A549 treated with ZK216348 at 1 μM for 4 hours (cell line): ENCODE data around the gene ZC3H10. TPM values are rescaled to one million over a fixed set of nuclear protein-coding genes. Genes with fewer than 3 reads are reported as not detected.

Source experiments
- total RNA-seq: library from RNA; stranded (reverse); fragments of 200-300 nt; extraction: Qiagen RNA extraction; gene quantifications from 5 replicates; pipeline ENCODE4 v1.2.3, GENCODE V29; 2022; ENCODE audit warnings: low read depth

Gene ZC3H10, protein sequence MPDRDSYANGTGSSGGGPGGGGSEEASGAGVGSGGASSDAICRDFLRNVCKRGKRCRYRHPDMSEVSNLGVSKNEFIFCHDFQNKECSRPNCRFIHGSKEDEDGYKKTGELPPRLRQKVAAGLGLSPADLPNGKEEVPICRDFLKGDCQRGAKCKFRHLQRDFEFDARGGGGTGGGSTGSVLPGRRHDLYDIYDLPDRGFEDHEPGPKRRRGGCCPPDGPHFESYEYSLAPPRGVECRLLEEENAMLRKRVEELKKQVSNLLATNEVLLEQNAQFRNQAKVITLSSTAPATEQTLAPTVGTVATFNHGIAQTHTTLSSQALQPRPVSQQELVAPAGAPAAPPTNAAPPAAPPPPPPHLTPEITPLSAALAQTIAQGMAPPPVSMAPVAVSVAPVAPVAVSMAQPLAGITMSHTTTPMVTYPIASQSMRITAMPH
- total RNA-seq, result 1.9 to 4.3 TPM (median 3.3 TPM) in 5 replicates

DNA sequence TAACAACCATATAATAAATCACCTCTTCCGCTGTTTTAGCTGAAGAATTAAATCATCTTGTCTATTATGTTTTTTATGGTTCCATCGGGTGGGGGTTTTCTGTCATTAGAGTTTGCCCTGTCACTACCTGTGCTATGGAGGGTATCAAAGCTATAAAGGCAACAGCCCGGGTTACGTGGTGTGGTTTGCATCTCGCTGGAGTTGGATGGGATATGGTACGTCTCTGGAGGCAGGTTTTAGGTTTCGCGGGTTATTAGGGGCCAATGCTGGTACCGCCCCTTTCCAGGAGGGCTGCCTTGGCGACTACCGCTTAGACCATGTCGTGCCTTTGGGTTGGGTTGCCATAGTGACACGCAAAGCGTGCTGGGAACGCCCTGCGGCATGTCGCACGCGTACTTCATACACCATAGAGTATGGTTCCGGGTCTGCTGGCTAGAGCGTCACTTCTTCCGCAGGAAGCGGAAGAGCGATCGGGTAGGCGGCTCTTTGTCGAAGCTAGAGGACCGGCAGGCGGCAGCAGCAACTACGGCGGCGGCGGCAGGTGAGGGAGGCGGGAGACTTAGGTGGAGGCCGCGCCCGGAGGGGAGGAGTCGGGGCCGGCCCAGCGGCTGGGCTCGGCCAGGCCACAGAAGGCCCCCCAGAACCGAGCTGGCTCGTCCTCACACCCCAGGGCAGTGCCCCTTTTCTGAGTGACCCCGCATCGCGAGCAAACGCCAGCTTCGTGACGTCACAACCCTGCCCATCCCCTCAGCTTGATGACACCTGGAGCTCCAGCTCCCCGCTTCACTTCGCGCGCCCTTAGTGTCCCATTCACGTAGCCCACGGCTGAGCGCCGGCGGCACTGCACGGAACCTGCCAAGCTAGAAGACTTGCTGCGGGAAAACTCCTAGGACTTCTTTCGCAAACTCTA is at the start of gene ZC3H10:
Gene ZC3H10 (plus strand): TSS at position 489 of the 910 bp plus-strand sequence. CDS start 2,297 bp downstream, outside the sequence.

GRCh38 chr12:56079723-56080555 is 38.1 kb upstream of the ZC3H10 start, which contains the start of gene ERBB3:
TSS of gene ERBB3 (plus strand) at chr12:56080165. CDS start at chr12:56080301, 136 bp downstream.

GRCh38 chr12:56104109-56104814 is 13.8 kb upstream of the ZC3H10 start, which contains the start of gene PA2G4:
TSS of gene PA2G4 (plus strand) at chr12:56104559. CDS start at chr12:56104738, 179 bp downstream.

DNA sequence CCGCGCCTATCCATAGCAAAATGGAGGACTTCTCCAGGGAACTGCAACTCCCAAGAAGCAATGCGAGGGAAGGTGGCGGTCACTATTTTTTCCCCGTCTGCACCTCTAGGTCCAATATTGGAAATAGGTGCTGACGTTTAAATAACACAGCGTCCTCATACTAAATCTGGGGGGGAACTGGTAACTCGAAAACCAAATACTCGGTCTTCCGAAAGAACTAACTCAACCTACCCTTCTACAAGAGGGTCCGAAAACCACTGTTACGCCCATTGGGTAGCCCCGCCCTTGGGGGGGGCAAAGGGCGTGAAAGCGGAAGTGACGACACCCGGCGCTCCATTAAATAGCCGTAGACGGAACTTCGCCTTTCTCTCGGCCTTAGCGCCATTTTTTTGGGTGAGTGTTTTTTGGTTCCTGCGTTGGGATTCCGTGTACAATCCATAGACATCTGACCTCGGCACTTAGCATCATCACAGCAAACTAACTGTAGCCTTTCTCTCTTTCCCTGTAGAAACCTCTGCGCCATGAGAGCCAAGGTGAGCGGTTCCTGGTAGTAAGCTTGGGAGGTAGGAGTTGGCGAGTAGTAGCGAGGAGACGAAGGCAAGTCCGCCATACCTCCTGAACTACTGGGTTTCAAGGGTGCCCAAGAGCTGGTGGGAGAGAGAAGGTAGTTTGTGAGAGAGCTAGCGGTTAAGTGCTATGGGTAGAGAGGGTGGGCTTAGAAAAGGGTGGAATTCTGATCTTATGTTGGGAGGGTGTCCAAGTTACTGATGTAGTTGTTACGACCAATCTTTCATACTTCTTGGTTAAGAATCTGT is 1.6 kb upstream of the ZC3H10 start, which contains the start of gene RPL41:
Gene RPL41 (plus strand): TSS at position 367 of the 815 bp plus-strand sequence.

DNA sequence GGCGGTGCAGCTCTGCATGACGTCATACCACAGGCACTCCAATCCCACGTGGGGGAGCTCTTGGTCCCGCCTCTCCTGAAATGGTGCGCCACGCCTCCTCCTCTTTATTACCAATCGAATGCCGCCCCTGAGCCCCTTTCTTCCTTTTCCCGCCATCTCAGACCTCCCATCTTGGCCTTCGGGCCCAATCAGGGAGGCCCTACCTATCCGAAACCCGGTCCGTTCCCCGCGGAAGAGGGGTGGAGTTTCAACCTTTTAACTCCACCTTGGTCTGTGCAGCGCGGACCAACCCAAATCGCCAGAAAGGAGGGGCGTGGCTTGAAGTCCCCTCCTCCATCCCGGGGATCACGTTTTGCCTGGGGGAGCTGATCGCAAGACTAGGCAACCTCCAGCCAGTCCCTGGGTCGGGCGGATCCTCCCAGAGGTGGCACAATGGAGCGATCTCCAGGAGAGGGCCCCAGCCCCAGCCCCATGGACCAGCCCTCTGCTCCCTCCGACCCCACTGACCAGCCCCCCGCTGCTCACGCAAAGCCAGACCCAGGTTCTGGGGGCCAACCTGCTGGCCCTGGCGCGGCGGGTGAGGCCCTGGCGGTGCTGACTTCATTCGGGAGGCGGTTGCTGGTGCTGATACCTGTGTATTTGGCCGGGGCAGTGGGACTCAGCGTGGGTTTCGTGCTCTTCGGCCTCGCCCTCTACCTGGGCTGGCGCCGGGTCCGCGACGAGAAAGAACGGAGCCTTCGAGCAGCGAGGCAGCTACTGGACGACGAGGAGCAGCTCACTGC is 10.0 kb downstream of the ZC3H10 start, which contains the start of gene ESYT1:
Gene ESYT1 (plus strand): TSS at position 380 of the 782 bp plus-strand sequence. CDS start 53 bp downstream, at position 433.

DNA sequence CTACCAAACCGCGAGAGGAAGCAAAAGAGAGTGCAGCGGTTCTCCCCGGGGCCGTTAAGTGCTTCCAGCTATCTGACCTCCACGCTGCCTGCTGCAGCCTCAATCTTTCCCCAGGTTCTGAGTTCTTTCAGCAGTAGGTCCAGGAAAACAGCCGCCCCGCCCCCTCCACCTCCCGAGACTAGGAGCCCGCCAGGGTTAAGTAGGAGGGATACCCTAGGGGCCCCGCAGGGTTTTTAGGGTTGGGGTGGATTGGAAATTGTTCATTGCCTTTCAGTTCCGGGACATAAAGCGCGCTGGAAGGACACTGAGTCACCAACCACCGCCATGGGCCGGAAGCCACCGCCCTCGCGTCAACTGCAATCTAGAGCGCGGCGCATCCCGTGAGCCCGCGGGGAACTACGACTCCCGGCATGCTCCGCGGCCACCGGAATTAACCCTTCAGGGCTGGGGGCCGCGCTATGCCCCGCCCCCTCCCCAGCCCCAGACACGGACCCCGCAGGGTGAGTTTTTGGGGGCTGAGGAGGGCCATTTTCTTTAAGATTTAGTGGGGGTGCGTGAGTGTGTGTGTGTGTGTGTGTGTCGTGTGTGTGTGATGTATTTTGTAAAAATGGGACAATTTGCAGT is 34.2 kb downstream of the ZC3H10 start, which contains the start of gene MYL6B:
Gene MYL6B (plus strand): TSS at position 456 of the 624 bp plus-strand sequence. CDS start 1,332 bp downstream, outside the sequence.

GRCh38 chr12:56158029-56158925 is 40.2 kb downstream of the ZC3H10 start, which contains the start of gene MYL6:
TSS of gene MYL6 (plus strand) at chr12:56158359. CDS start at chr12:56158402, 43 bp downstream.

Other genes with a start within 250 kb of the ZC3H10 start
- gene PYM1, start 190.4 kb upstream of the ZC3H10 start, total RNA-seq, result 36.7 to 44.1 TPM (median 39.9 TPM) in 5 replicates
- 13.8 to 21.2 TPM (median 19.1 TPM) in 5 replicates for gene DGKA, start 187.1 kb upstream of the ZC3H10 start, total RNA-seq
- gene PMEL, start 152.2 kb upstream of the ZC3H10 start, total RNA-seq, result 0.38 to 1.3 TPM (median 0.74 TPM) in 5 replicates
- 48.3 to 60.3 TPM (median 53.6 TPM) in 5 replicates for gene CDK2, start 151.4 kb upstream of the ZC3H10 start, total RNA-seq
- 26.3 to 38.7 TPM (median 35.1 TPM) in 5 replicates for gene RAB5B, start 144.2 kb upstream of the ZC3H10 start, total RNA-seq
- gene SUOX, start 121.0 kb upstream of the ZC3H10 start, total RNA-seq, result 7.7 to 10.2 TPM (median 9.1 TPM) in 5 replicates
- gene IKZF4, start 97.2 kb upstream of the ZC3H10 start, total RNA-seq, result 1.9 to 3.0 TPM (median 2.5 TPM) in 5 replicates
- 598 to 732 TPM (median 664 TPM) in 5 replicates for gene RPS26, start 76.3 kb upstream of the ZC3H10 start, total RNA-seq
- 1.0 to 3.4 TPM (median 1.7 TPM) in 5 replicates for gene ERBB3, start 38.1 kb upstream of the ZC3H10 start, total RNA-seq
- 290 to 341 TPM (median 318 TPM) in 5 replicates for gene PA2G4, start 13.7 kb upstream of the ZC3H10 start, total RNA-seq
- gene RPL41, start 1.6 kb upstream of the ZC3H10 start, total RNA-seq, result 5,330 to 6,068 TPM (median 5,698 TPM) in 5 replicates
- 50.9 to 78.2 TPM (median 70.6 TPM) in 5 replicates for gene ESYT1, start 10.0 kb downstream of the ZC3H10 start, total RNA-seq
- gene MYL6B, start 34.3 kb downstream of the ZC3H10 start, total RNA-seq, result 70.2 to 85.1 TPM (median 77.2 TPM) in 5 replicates
- gene MYL6, start 40.1 kb downstream of the ZC3H10 start, total RNA-seq, result 2,092 to 3,261 TPM (median 2,304 TPM) in 5 replicates
- gene SMARCC2, start 71.2 kb downstream of the ZC3H10 start, total RNA-seq, result 27.7 to 41.8 TPM (median 41.3 TPM) in 5 replicates
- gene RNF41, start 103.7 kb downstream of the ZC3H10 start, total RNA-seq, result 22.5 to 29.2 TPM (median 24.2 TPM) in 5 replicates
- gene NABP2, start 106.1 kb downstream of the ZC3H10 start, total RNA-seq, result 58.8 to 64.0 TPM (median 61.2 TPM) in 5 replicates
- gene SLC39A5, start 111.8 kb downstream of the ZC3H10 start, total RNA-seq, result 0.21 TPM in 1 of 5 replicates, not detected in the others
- gene ANKRD52, start 140.1 kb downstream of the ZC3H10 start, total RNA-seq, result 30.3 to 53.2 TPM (median 47.3 TPM) in 5 replicates
- 16.1 to 18.7 TPM (median 17.7 TPM) in 5 replicates for gene COQ10A, start 148.7 kb downstream of the ZC3H10 start, total RNA-seq
- gene CS, start 182.1 kb downstream of the ZC3H10 start, total RNA-seq, result 154 to 178 TPM (median 157 TPM) in 5 replicates
- gene CNPY2, start 197.7 kb downstream of the ZC3H10 start, total RNA-seq, result 128 to 145 TPM (median 143 TPM) in 5 replicates
- 10.7 to 20.5 TPM (median 16.5 TPM) in 5 replicates for gene PAN2, start 215.7 kb downstream of the ZC3H10 start, total RNA-seq
- gene IL23A, start 220.6 kb downstream of the ZC3H10 start, total RNA-seq, result 0.31 to 0.70 TPM (median 0.46 TPM) in 5 replicates
- gene STAT2, start 241.8 kb downstream of the ZC3H10 start, total RNA-seq, result 11.3 to 15.1 TPM (median 12.0 TPM) in 5 replicates
- gene APOF, start 244.6 kb downstream of the ZC3H10 start, total RNA-seq, result not detected in 5 replicates